AG10803 (cell line): ENCODE results near the gene PIGC.

Experiments used
- DNase-seq: peaks from one replicate; pipeline ENCODE4 v3.0.0; 2010; ENCODE audit warnings: low read depth
- H3K4me3 ChIP-seq: 2 replicates; pipeline ENCODE4 v1.5.1; 2011; ENCODE audit warnings: mild to moderate bottlenecking, low read length, control low read depth
- TF ChIP-seq, protein P1 (sequence below): conservative IDR thresholded peaks from 2 replicates; pipeline ENCODE4 v1.5.1; 2011; ENCODE audit warnings: mild to moderate bottlenecking, low read length, control low read depth, inconsistent platforms

PIGC gene

DNA sequence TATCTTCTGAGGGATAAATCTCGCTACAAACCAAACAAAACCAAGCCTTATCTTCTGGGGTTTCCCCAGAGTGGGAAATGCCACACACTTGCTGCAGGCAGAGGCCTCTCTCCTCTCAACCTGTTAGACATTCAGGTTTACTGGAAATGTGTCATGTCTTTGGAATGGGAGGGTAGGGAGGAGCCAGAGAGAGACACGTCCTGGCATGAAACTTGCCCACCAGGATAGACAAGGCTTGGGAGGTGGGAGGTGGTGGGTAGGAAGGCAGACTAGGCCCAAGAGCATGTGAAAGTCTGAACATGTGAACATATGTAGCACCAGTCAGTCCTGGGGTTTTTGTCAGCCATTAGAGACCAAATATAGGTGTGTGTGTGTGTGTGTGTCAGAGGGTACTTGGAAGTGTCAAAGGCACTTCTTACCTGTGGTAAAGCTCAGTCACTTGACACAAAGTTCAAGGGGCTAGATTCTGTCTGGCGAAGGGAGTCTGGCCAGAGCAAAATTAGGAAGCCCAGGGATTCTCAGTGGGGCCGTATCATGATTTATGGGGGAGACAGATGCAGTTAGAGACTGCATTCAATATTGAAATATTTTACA, 32.4 kb upstream of the PIGC start:
- no peak for DNase-seq
- H3K4me3 ChIP-seq, result no peak overlapping the region
- TF ChIP-seq, protein P1, sequence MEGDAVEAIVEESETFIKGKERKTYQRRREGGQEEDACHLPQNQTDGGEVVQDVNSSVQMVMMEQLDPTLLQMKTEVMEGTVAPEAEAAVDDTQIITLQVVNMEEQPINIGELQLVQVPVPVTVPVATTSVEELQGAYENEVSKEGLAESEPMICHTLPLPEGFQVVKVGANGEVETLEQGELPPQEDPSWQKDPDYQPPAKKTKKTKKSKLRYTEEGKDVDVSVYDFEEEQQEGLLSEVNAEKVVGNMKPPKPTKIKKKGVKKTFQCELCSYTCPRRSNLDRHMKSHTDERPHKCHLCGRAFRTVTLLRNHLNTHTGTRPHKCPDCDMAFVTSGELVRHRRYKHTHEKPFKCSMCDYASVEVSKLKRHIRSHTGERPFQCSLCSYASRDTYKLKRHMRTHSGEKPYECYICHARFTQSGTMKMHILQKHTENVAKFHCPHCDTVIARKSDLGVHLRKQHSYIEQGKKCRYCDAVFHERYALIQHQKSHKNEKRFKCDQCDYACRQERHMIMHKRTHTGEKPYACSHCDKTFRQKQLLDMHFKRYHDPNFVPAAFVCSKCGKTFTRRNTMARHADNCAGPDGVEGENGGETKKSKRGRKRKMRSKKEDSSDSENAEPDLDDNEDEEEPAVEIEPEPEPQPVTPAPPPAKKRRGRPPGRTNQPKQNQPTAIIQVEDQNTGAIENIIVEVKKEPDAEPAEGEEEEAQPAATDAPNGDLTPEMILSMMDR, result no peak

- TF ChIP-seq, protein P1, result no peak
- DNase-seq, result no peak
- no peak overlapping the region for H3K4me3 ChIP-seq
Observed at GRCh38 chr1:172473842-172474241, 30.0 kb upstream of the PIGC start.

- DNase-seq, result no peak
- no peak overlapping the region for H3K4me3 ChIP-seq
- TF ChIP-seq, protein P1, result no peak
Observed at GRCh38 chr1:172473302-172473701, 29.4 kb upstream of the PIGC start.

GRCh38 chr1:172472495-172472894, 28.6 kb upstream of the PIGC start:
- TF ChIP-seq, protein P1, result no peak
- DNase-seq, result no peak
- H3K4me3 ChIP-seq, result no peak overlapping the region

- no peak for DNase-seq
- TF ChIP-seq, protein P1, result no peak
- H3K4me3 ChIP-seq, result no peak overlapping the region
Observed at GRCh38 chr1:172471666-172472065, 27.8 kb upstream of the PIGC start.

GRCh38 chr1:172470149-172470548, 26.3 kb upstream of the PIGC start:
- DNase-seq, result no peak
- TF ChIP-seq, protein P1, result no peak
- no peak overlapping the region for H3K4me3 ChIP-seq

DNA sequence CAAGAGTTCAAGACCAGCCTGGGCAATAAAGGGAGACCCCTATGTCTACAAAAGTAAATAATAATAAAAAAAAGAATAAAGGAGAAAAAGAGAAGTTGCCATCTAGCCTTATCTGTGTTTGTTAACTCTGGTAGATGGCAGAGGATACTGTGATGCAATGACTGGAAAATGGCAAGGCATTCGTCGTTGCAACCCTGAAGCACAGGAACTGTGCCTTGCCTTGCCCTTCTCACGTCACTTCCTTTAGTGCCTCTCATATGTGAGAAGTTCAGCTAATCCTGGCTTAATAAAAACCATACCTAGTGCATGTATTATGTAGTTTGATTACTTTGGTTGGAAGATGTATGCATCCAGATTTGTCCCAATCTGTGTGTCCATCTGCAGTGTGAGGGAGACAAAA, 25.8 kb upstream of the PIGC start:
- no peak overlapping the region for H3K4me3 ChIP-seq
- no peak for DNase-seq
- TF ChIP-seq, protein P1, result no peak
